SK-N-SH treated with all-trans-retinoic acid at 6 μM for 48 hours (cell line): ENCODE measurements around the gene CEP295NL.

ENCODE experiments used
- RARB ChIP-seq: fragments of 250-450 bp; sonication (Bioruptor Pico); IDR thresholded peaks from 2 replicates; pipeline ENCODE4 v1.8.0; 2021; ENCODE audit warnings: mild to moderate bottlenecking, moderate library complexity
- TCF4 ChIP-seq: fragments of 250-450 bp; sonication (Bioruptor Pico); IDR thresholded peaks from 2 replicates; pipeline ENCODE4 v1.8.0; 2021; ENCODE audit warnings: mild to moderate bottlenecking, moderate library complexity, borderline replicate concordance

DNA sequence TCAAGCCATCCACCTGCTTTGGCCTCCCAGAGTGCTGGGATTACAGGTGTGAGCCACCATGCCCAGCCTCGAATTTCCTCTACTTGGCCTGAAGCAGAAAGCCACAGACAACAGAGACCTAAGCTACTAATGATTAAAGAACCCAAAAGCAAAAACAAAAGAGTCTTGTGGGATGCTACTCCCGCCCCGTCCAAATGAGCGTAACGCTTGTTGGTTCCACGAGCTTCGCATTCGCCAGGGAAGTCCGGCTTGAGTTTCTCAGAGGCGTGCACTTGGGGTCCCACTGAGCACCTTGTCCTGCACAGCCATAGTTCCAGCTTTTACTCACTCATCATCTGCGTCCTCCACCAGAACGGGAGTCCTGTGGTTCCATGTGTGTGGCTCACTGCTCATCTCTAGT, 16.0 kb downstream of the CEP295NL start:
- TF ChIP-seq TCF4 (CRISPR knock-in tag) (no peak), RARB (CRISPR knock-in tag) (no peak)
